Measurements from ENCODE around the gene PDCD7.

GRCh38 chr15:65076486-65077290, 56.9 kb downstream of the PDCD7 start, which contains the start of gene KBTBD13:
- TF ChIP-seq, protein P1, sequence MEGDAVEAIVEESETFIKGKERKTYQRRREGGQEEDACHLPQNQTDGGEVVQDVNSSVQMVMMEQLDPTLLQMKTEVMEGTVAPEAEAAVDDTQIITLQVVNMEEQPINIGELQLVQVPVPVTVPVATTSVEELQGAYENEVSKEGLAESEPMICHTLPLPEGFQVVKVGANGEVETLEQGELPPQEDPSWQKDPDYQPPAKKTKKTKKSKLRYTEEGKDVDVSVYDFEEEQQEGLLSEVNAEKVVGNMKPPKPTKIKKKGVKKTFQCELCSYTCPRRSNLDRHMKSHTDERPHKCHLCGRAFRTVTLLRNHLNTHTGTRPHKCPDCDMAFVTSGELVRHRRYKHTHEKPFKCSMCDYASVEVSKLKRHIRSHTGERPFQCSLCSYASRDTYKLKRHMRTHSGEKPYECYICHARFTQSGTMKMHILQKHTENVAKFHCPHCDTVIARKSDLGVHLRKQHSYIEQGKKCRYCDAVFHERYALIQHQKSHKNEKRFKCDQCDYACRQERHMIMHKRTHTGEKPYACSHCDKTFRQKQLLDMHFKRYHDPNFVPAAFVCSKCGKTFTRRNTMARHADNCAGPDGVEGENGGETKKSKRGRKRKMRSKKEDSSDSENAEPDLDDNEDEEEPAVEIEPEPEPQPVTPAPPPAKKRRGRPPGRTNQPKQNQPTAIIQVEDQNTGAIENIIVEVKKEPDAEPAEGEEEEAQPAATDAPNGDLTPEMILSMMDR (IDR thresholded peaks at IDR 0.05), result no peak
- no peak for TF ChIP-seq POLR2A (IDR thresholded peaks at IDR 0.05)
